GM18873 (cell line): ENCODE data around the gene WDSUB1.

ENCODE experiments used
- ATAC-seq: cut with Tn5 transposase; IDR thresholded peaks from one replicate; pipeline ENCODE4 v1.9.1; 2021; ENCODE audit warnings: mild to moderate bottlenecking, moderate library complexity, moderate number of reproducible peaks; ENCODE audit not compliant: unreplicated experiment, low FRiP score

WDSUB1 gene, protein sequence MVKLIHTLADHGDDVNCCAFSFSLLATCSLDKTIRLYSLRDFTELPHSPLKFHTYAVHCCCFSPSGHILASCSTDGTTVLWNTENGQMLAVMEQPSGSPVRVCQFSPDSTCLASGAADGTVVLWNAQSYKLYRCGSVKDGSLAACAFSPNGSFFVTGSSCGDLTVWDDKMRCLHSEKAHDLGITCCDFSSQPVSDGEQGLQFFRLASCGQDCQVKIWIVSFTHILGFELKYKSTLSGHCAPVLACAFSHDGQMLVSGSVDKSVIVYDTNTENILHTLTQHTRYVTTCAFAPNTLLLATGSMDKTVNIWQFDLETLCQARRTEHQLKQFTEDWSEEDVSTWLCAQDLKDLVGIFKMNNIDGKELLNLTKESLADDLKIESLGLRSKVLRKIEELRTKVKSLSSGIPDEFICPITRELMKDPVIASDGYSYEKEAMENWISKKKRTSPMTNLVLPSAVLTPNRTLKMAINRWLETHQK

DNA sequence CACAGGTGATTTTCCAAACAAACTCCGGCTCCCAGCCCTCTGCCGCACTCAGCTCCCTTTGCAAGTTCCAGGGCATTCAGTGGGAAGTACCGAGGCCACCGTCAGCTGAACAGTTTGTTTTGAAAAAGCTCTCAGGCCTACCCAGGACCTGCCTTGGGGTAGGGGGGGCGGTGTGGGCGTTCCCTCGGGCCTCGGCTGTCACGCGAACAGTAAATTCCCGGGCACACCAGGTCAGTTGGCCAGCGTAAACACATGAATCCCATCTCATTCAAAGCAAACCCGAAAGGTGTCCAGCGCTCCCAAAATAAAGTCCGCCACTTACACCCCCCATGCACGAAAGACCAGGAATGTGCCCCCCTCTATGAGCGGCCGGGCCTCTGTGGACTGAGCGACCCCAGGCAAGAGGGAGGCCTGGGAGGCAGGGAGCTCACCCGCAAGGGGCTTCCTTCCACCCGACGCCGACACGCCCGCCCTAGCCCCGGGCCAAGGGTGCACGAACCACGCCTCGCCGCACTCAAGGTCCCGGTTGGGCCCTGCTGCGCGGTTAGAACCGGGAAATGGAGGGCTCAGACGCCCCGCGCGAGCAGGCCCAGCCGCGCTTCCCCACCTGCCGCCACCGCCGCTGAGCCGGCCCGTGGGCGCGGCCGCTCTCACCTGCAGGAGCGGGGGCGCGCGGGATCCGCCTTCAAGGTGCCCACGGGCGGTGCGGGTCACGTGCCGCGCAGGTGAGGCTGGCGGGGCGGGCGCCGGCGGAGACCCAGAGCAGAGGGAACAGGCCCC is at the start of gene WDSUB1:
Gene WDSUB1 (minus strand): TSS at position 775 of the 780 bp plus-strand sequence. CDS start 3,634 bp downstream, outside the sequence.
- peak; percentile 9 for ATAC-seq

DNA sequence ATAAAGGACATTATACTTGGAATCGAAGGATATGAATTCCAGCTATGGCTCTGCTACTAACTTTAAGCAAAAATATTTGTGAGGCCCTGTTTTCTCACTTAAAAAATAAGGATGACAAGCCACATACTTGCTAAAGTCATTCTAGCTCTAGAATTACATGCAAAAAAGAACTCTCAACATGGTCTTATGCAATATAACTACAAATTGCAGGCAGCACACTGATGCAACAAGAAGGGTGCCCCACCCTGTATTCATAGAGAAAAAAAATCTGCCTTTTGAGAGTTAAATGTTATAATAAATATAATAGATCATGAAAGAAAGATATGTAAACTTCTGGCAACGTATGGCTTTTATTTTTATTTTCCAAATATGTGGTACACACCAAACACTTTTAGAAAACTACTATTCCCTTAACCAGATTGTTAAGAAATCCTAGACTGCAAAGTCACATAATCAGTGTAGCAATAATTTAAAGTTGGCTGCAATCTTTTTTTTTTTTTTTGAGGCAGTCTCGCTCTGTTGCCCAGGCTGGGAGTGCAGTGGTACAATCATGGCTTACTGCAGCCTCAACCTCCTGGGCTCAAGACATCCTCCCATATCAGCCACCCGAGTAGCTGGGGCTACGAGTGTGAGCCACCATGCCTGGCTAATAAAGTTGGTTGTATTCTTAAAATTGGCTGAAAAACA is 40.2 kb upstream of the WDSUB1 start:
- no peak for ATAC-seq

DNA sequence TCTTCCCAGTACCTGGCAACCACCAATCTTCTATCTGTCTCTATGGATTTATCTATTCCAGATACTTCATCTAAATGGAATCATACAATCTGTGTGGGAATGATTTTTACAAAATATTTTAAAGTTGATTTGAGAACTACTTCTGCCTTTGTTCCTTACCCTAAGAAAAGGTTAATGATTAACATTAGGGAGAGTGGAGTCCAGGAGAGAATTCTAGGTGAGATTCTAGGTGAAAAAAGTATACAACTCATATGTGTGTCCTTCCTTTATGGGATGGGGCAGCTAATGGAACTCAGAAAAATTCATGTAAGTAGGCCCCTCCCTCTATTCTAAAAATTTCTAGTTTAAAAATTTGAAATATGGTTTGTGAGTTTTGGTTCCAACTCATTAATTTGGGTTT is 35.9 kb upstream of the WDSUB1 start:
- ATAC-seq = no peak

DNA sequence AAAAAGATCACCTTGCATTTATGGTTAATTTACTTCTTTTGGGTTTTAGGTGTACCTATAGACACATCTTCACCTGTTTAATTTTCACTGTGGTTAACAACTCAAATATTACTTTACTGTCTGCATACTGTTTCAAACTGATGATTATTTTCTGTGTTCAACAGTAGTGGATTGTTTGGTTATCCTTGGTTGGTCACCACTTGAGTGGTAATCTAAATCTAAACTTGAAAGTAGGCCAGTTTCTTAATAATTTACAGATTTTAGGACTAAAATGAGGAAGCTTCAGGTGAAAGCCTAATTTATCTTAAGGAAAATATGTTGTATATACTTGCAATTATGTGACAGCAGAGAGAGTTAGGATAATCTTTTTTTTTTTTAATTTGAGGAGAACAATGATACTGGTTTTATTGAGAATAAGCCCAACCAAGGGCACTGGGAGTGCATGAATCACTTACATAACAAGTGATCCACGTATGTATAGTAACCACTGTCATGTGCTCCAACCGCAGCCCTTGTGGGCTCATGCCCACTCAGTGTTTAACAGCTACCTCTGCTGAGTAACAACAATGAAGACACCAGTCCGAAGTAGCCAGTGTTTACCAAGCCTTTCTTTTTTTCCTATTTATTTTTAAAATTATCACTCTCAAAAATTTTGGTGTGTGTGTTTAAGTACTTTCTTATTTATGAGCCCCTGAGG is 31.0 kb upstream of the WDSUB1 start:
- ATAC-seq = no peak

DNA sequence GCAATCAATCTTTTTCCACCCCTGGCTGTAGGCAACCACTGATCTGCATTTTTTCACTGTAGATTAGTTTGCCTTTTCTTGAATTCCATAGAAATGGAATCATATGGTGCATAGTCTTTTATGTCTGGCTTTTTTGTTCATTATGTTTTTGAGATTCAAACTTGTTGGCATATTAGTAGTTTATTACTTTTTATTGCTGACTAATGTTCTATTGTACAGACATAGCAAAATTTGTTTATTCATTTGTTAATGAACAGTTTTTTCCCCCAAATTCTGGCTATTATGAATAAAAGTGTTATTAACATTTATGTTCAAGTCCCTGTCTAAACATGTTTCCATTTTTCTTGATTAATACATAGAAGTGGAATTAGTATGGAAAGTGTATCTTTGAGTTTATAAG is 21.4 kb upstream of the WDSUB1 start:
- no peak for ATAC-seq

DNA sequence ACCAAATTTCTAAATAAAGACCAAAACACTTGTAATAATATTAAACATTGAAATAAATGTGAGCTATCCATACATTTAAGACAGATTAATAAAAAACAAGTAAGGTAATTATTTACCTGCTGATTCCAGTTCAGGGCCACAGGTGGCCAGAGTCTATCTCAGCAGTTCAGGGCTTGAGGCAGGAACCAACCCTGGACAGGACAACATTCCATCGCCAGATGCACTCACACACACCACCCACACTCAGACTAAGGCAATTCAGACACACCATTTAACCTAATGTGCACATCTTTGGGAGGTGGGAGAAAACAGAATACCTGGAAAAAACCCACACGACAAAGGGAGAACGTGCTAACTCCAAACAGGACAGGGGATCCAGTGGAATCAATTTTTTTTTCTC is 14.1 kb upstream of the WDSUB1 start:
- ATAC-seq = no peak

DNA sequence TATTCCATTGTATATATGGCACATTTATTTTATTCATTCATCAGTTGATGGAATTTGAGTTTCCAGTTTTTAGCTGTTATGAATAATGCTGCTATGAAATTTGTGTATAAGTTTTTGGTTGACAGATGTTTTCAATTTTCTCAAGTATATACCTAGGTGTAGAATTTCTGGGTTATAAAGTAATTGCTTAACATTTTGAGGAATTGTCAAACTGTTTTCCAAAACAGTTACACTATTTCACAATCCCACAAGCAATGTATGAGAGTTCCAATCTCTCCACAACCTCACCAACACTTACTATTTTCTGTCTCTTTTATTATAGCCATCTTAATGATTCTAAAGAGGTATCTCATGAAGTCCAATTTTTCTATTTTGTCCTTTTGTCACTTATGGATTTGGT is 12.5 kb upstream of the WDSUB1 start:
- no peak for ATAC-seq

DNA sequence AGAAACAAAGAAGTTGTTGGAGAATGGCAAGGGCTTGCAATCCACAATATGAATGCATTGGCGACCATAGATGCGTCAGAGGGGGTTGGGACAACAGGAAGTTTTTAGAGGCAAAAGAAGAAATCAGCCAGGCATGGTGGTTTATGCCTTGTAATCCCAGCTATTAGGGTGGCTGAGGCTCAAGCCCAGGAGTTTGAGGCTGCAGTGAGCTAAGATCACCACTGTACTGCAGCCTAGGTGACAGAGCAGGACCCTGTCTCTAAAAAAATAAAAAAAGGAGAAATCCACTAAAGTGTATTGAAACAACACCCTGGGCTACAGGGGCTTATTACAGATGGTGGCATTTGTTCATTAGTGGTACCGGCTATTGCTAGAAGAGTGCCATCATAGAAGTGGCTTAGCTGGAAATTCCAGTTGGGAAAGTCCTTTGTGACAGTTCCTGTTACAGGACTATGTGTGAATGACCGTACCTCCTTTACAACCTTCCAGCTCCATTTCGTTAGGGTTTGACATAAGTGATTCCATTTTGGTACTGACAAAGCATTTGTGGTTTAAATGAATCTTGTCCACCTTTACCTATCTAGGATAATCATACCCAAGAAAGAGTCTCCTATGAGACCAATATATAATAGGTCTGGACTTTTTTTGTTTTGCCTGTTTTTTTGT is 10.7 kb upstream of the WDSUB1 start:
- ATAC-seq = no peak

DNA sequence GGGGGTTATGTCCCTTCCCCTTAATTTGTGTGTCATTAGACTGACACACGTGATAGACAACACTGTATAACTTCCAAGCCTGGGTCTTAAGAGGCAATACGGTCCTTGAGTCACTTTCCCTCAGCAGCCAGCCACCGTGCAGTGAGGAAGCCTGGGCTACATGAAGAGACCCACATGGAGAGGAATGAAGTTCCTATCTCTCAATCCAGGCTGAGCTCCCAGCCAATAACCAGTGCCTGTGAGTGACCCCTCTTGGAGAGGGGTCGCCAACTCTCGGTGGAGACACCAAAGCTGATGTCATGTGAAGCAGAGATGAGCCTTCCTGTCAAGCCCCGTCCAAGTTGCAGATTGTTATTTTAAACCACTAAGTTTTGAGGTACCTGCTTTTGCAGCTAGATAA is 5.7 kb upstream of the WDSUB1 start:
- no peak for ATAC-seq

DNA sequence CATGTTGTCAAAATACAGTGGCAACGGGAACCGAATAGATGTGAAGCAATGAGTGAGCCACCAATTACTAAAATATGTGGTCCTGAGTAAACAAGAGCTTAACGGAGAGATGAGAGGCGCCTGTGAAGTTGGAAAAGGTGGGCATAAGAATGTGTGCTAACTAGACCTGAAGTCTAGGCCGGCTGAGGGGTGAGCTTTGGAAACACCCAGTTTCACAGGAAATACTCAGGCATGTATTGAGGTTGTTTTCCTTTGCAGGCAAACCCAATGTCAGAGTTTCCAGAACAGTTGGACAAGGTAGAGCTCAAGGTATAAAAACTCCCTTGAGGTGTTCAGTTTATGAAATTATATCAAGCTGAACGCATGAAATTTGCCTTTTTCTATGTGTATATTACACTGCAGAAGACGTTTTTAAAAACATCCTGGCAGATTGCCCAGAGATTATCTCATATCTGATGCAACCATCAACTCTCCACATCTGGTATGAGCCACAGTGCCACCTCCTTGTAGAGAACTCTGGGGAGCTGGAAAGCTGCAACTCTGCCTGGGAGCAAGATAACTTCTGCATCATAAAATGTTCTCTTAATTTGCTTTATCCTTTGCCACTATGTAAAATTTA is 3.9 kb upstream of the WDSUB1 start:
- ATAC-seq = no peak

DNA sequence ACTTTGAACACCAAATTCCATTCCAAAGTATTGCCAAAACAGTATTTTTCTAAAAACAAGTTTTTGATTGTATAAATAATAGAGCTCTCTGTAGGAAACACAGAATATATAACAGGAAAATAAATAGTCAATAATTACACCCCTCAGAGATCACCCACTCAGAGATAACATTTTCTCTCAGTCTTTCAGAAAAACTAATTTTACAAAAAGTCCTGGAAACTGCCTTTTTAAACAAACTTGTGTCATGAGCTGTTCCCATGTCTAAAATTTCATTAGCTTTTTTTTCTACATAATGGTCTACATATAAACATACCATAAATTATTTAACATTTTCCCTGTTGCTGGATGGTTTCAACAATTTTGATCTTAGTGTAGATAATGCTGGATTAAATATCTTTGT is 1.2 kb upstream of the WDSUB1 start:
- ATAC-seq = no peak

DNA sequence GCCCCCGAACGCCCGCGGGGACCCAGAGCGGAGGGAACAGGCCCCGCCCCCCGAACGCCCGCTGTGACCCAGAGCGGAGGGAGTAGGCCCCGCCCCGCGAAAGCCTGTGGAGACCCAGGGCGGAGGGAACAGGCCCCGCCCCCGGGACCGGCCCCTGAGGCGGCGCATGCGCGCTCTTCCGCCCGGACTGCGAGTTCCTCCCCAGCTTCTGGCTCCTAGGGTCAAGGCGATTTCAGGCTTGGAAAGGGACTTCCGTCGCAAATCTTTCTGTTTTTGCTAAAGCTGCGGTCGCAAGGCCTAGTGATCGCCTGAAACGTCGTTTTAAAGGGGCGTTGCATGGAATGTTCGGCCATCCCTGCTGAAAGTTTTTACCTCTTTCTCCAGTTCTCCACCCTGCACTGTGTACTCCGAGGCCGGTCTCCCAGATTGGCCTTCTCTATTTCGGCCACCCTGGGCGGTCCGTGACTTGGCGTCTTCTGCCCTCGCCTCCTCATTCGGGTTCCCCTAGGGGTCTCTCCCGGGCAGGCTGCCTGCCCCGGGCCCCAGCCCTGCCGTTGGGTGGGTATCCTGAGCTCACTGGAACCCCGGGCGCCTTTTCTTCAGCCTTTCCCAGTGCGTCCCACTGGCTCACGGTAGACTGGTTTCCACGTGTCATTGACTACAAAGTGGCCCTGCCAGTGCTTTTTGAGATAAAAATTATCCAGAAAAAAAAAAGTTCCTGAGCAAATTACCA is 372 bp upstream of the WDSUB1 start:
- peak; percentile 82 for ATAC-seq

DNA sequence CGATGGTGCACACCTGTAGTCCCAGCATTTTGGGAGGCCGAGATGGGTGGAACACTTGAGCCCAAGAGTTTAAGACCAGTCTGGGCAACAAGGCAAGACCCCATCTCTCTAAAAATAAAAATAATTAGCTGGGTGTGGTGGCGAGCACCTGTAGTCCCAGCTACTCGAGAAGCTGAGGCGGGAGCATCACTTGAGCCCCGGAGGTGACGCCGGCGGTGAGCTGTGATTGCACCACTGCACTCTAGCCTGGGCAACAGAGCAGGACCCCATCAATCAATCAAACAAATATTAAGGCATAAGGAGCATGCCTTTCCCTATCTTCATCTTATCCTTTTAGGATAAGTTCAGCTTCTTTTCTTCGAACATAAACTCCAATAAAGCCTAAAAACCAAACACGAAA is 1.1 kb downstream of the WDSUB1 start:
- no peak for ATAC-seq

DNA sequence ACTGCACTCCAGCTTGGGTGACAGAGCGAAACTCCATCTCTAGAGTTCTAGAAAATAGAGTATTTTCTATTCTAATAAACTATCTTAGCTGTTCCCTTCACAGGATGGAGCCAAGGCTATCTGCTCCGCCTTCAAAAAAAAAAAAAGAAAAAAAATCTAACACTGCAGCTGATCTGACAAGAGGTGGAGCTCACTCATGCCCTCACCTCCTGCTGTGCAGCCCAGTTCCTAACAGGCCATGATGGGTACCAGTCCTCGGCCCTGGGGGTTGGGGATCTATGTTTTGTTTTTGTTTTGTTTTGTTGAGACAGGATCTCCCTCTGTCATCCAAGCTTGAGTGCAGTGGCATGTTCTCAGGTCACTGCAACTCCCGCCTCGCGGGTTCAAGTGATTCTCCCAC is 3.0 kb downstream of the WDSUB1 start:
- no peak for ATAC-seq

DNA sequence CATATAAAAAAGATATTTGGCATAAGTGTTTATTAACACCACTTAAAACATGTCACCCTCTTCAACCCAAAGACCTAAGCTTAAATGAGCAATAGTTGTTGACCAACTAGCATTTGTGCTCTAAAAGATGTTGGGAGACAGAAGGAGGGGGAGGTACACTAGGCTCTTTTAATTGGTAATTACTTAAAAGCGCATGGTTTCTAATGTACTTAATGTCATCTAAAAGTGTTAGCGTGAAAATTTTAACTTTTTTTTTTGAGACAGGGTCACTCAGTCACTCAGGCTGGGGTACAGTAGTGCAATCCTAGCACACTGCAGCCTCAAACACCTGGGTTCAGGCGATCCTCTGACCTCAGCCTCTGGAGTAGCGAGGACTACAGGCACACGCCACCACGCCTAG is 5.5 kb downstream of the WDSUB1 start:
- ATAC-seq = no peak

DNA sequence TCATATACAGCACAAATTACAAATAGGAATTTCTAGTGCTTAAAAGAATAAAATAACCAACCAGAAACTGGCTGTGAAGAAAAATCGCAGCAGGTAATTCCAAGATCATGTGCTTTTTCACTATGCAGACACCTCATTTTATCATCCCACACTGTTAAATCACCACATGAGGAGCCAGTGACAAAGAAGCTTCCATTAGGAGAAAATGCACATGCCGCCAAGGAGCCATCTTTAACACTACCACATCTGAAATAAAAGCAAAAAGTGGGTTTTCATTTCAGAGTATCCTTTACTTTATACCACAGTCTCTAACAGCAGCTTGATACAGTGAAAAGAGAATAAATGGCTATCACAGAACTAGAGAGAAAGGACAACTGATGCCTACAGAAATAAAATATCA is 6.8 kb downstream of the WDSUB1 start:
- no peak for ATAC-seq

DNA sequence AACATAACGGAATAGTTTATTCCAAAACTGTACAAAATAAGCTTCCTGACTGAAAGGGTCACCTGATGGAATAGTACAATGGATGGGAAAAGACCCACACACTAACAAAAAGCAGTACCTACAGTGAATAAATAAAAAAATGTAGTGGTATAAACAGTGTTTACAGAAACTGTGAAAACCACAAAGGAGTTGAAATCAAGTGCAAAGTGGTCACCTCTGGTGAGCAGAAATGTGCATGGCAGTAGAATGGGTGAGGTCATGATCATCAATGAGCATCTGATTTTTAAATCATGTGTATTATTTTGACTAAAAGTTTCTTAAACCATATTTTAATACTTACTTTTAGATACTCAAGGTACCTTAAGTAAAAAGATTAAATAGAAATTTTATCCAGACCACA is 11.4 kb downstream of the WDSUB1 start:
- ATAC-seq = no peak

DNA sequence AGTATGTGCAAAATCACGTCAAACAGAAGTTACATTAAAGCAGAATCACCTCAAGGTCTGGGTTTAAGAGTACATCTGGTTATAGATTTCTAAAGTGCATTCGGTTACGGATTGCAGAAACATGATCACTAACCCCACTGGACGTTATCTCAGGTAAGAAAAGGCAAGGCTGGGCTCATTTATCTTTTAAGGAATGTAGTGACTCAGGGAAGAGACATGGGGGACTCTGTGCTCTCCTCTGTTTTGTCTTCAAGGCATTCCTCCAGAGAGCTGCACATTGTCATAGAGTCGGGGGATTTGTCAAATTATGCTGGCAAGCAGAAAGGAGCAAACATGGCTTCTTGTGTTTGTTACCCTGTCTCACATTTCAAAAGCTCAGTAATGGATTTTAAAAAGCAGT is 14.3 kb downstream of the WDSUB1 start:
- no peak for ATAC-seq
